22Rv1 (cell line): ENCODE data around the gene ANGPTL8.

Experiments used
- H3K27ac ChIP-seq: fragments of 450-650 bp; 2 replicates; pipeline ENCODE4 v1.5.1; 2017
- ZFX ChIP-seq: fragments of 450-650 bp; IDR thresholded peaks from 2 replicates; pipeline ENCODE4 v1.6.1; 2017; ENCODE audit warnings: antibody characterized with exemption, borderline replicate concordance
- TF ChIP-seq, protein P1 (sequence below): fragments of 450-650 bp; IDR thresholded peaks from 2 replicates; pipeline ENCODE4 v1.5.1; 2017; ENCODE audit warnings: mild to moderate bottlenecking

Gene ANGPTL8

DNA sequence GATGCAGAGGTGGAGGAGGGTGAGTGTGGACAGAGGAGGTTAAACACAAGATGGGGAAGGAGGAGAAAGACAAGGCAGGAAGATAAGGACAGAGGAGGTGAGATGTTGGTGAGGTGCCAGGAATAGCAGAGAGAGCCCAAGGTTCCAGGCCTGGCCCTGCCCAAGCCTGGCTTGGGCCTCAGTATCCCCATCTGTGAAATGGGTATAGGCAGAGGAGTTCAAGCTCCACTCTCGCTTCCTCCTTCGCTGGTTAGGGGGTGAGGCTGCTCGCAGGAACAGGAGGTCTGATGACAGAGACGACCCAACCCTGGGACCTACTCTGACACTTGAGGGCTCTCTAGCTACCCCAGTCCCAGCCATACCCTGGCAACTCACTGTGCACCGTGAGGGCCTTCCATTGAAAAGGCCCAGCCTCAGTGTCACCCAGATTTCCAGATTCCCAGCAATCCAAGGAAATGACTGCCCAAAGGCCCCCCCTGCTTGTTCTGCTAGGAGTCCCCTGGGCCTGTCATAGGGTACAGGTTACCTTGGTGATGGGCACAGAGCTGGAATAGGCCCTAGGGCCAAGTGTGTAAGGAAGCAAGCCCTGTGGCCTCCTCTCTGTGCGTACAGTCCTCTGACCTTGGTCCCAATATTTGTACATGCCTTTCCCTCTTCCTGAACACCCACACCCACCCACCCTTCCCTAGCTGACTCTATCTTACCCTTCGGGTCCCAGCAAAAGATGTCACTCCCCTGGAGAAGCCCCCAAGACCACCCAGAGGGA, 8.6 kb upstream of the ANGPTL8 start:
- TF ChIP-seq, protein P1, sequence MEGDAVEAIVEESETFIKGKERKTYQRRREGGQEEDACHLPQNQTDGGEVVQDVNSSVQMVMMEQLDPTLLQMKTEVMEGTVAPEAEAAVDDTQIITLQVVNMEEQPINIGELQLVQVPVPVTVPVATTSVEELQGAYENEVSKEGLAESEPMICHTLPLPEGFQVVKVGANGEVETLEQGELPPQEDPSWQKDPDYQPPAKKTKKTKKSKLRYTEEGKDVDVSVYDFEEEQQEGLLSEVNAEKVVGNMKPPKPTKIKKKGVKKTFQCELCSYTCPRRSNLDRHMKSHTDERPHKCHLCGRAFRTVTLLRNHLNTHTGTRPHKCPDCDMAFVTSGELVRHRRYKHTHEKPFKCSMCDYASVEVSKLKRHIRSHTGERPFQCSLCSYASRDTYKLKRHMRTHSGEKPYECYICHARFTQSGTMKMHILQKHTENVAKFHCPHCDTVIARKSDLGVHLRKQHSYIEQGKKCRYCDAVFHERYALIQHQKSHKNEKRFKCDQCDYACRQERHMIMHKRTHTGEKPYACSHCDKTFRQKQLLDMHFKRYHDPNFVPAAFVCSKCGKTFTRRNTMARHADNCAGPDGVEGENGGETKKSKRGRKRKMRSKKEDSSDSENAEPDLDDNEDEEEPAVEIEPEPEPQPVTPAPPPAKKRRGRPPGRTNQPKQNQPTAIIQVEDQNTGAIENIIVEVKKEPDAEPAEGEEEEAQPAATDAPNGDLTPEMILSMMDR: no peak
- no peak for TF ChIP-seq ZFX
- no peak overlapping the region for H3K27ac ChIP-seq

DNA sequence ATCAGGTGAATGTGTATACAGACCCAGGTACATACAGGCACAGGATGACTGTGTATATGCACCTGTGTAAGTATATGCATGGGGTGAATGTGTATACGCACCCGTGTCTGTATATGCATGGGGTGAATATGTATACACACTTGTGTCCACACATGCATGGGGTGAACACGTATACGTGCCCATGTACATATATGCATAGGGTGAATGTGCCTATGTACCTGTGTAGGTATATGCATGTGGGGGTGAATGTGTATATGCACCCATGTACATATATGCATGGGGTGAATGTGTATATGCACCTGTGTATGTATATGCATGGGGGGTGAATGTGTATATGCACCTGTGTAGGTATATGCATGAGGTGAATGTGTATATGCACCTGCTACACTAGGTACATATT, 6.9 kb upstream of the ANGPTL8 start:
- TF ChIP-seq, protein P1: no peak
- no peak for TF ChIP-seq ZFX
- H3K27ac ChIP-seq: no peak overlapping the region

DNA sequence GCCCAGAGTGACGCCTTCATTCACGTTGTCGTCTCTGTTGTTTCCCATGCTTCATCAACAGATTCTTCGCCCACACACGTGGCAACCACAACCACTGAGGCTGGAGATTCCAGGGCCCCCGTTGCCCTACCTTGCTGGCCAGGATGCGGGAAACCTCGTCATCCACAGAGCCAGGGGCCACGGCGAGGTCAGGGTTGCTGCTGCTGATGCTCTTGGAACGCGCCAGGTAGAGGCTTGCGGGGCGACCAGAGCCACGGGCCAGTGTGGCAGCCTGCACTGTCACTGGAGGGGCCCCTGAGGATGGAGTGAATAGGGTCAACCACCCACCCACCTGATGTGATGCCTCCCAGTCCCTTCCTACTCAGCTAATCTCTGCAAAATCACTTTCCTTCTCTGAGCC, 6.3 kb upstream of the ANGPTL8 start:
- TF ChIP-seq, protein P1: no peak
- TF ChIP-seq ZFX: no peak
- H3K27ac ChIP-seq: no peak overlapping the region

DNA sequence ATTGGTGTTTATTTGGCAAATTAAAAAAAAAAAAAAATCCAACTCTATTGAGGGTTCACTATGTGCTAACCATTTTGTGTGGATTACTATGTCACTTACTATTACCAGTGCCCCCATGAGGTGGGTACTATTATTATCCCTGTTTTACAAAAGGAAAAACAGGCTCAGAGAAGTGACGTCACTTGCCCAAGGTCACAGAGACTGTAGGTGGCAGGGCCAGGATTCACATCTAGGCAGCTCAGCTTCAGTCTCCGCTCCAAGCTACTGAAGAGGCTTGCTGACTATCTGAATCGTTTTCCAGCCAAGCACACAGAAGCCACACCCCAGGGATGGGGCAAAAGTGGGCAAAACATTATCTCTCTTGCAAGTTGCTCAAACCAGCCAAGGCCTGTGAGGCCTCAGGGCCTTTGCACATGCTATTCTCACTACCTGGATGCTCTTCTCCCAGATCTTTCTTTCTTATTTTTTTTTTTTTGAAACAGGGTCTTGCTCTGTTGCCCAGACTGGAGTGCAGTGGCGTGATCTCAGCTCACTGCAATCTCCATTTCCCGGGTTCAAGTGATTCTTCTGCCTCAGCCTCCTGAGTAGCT, 4.8 kb upstream of the ANGPTL8 start:
- no peak for TF ChIP-seq ZFX
- TF ChIP-seq, protein P1: no peak
- no peak overlapping the region for H3K27ac ChIP-seq

DNA sequence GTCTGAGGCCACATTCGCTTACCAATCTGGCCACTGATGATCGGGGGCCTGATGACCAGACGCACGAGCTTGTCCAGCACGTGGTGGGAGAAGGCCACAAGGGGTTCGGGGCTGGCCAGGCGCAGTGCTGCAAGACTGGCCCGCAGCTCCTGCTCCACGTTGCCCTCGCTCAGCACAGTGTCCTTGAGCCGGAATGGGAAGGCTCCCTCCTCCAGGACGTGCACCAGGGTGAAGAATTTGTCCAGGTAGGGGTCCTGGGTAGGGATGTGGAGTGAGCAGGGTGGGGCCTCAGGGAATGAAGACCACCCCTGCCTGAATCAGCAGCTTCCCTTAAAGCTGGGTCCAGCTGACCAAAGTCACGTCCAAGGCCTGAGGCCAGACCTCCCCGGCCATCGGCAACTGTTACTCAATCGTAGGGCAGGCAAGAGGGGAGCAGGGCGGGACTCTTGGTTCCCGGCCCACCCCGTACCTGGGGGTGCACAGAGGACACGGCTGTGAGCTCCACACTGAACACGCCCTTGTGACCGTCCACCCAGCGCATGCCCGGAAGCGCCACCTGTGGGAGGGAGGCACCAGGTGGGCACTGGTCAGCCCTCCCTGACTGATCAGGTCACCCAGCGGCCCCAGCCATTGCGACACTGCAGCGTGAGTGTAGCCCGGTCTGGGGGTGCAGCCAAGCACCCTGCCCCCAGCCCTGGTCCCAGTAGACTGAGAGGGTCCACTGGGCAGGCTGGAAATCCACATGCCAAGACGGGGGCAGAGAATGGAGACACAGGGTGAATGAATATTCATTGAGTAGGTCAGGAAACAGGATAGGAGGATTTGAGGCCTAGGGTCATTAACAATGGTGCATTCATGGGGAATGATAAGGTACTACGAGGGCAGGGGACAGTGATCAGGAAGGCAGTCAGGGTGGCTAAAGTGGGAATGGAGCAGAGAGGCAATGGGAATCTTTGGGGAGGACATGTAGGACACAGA, 2.8 kb upstream of the ANGPTL8 start:
- H3K27ac ChIP-seq: no peak overlapping the region
- TF ChIP-seq ZFX: no peak
- TF ChIP-seq, protein P1: no peak

DNA sequence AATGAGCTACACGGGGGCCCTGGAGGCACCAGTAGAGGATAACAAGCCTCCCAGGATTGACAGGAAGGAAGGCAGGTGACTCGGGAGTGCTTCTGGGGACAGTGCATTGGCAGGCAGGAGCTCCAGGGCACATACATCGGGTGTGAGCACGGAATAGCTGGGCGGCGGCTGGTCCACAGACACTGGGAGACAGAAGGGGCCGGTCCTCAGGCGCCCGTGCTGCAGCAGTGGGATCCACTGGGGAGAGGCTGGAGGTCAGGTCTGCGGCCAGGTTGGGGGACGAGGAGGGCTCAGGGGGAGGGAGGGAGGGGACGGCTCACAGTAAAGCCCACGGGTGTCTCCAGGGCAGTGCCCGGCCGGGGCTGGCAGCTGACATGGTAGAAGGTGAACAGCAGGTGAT, 2.1 kb upstream of the ANGPTL8 start:
- H3K27ac ChIP-seq: no peak overlapping the region
- no peak for TF ChIP-seq ZFX
- TF ChIP-seq, protein P1: no peak
